Upper lobe of left lung (tissue), 4 donors: ENCODE measurements around the gene SERPINB3.

Experiments
- POLR2A ChIP-seq, 4 donors: fragments of 450-650 bp; IDR thresholded peaks; one replicate each; pipeline ENCODE4 v1.5.1; 2016 to 2017; ENCODE audit warnings: antibody characterized with exemption in 4 of 4, mild to moderate bottlenecking in 2 of 4
- TF ChIP-seq, protein P1 (sequence below), 6 experiments: fragments of 450-650 bp in 4 of 6; fragments of 200-600 bp in 2 of 6; sonication (generic) in 2 of 6; IDR thresholded peaks; one replicate each; pipeline ENCODE4 v1.5.1; 2016 to 2019; ENCODE audit warnings: antibody characterized with exemption in 6 of 6

GRCh38 chr18:63617049-63617914, 44.4 kb downstream of the SERPINB3 start:
- TF ChIP-seq, protein P1, sequence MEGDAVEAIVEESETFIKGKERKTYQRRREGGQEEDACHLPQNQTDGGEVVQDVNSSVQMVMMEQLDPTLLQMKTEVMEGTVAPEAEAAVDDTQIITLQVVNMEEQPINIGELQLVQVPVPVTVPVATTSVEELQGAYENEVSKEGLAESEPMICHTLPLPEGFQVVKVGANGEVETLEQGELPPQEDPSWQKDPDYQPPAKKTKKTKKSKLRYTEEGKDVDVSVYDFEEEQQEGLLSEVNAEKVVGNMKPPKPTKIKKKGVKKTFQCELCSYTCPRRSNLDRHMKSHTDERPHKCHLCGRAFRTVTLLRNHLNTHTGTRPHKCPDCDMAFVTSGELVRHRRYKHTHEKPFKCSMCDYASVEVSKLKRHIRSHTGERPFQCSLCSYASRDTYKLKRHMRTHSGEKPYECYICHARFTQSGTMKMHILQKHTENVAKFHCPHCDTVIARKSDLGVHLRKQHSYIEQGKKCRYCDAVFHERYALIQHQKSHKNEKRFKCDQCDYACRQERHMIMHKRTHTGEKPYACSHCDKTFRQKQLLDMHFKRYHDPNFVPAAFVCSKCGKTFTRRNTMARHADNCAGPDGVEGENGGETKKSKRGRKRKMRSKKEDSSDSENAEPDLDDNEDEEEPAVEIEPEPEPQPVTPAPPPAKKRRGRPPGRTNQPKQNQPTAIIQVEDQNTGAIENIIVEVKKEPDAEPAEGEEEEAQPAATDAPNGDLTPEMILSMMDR (IDR thresholded peaks at IDR 0.05): no peak
- TF ChIP-seq POLR2A (IDR thresholded peaks at IDR 0.05): no peak
